Fibroblast of skin of back (primary cell): ENCODE results near the gene PPME1.

Experiments used
- DNase-seq: peaks from one replicate; pipeline ENCODE4 v3.0.0-alpha.2; 2013

PPME1 gene

DNA sequence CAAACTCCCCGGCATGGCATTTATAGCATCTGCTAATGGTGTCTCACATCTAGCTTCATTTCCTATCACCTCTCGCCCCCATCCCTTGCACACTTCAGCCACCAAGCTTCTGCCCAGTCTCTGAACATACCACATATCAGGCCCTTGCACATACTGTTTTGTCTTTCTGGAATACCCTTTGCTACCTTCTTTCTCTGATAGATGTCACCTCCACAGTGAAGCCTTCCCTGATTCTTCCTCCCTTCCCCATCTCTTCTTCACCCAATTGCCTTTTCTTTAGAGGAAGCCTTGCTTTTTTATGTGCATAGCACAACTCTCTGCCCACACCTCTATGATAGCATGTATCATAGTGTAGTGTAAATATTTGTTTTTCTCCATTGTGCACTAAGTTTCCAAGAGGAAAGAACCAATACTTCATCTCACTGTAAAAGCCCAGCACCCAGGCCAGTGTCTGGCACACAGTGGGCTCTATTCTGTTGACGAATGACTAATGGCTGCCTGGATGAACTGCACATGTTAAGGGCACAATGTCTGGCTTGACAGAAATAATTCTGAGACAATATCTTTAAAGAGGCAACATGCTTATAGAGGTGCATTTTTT is 112.6 kb downstream of the PPME1 start:
- no peak for DNase-seq

DNA sequence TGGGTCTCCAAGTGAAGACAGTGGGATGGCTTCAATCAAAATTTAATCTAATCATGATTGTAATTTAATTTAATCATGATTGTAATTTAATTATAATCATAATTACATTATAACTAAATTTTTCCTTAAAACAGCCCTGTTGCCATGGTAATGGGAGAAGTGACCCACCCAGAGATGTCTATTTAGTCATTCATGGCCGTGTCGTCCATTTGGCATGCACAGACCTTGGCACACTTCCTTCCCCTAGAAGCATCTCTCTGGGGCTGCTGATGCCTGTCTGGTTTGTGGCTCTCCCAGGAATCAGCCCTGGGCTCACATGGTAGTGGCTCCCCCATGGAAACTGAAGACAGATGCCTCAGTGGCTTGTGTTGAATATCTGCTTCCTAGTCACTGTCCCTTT is 113.4 kb downstream of the PPME1 start:
- peak; percentile 49 for DNase-seq

DNA sequence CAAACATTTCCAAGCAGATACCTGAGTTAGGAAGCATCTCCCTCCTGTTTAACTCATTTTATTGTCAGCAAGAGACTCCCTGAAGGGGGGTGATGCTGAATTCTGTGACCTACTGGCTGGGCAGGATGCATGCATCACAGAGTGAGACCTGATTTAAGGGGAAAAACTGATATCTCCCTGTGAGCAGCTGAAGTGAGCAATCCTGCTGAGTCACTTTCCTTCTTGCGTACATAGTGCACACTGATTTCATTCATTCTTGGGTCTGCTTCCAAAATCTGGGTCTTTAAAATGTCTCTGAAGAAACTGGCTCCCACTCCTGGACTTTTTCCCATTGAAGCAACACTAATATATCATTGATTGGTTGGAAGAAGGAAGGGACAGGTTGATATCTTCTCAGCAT is 117.1 kb downstream of the PPME1 start:
- peak; percentile 88 for DNase-seq

DNA sequence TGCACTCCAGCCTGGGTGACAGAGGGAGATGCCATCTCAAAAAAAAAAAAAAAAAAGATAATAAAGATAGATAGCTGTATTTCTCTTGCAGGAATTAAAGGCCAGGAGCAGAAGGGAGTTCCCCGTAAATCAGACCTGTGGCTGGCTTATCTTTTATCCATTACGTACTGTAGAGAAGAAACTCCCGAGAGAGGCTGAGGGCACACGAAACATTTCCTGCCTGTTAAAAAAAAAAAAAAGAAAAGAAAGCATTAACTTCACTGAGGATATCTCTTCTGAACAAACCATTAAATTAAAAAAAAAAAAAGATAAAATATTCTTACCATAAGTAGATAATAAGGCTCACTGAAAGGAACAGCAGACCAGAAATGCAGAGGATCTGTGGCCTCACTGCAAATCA is 117.8 kb downstream of the PPME1 start:
- DNase-seq, result peak; percentile 52

DNA sequence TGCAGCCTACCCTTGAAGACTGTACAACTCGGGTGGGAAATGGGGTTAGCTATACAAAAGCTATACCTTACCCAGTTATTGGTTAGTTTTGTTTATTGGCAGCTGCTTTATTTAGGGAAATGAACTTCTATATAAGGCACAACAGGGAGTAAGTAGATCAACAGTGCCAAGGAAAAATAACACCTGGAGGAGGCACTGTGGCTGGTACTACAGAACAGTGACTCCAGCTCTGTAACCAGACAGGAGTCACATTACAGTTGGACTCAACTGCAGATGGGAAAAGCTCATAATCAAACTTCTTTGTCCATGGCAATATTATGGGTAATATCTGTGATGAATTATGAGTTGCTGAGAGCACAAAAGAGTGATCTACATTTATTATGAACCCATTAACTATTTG is 126.4 kb downstream of the PPME1 start:
- no peak for DNase-seq

DNA sequence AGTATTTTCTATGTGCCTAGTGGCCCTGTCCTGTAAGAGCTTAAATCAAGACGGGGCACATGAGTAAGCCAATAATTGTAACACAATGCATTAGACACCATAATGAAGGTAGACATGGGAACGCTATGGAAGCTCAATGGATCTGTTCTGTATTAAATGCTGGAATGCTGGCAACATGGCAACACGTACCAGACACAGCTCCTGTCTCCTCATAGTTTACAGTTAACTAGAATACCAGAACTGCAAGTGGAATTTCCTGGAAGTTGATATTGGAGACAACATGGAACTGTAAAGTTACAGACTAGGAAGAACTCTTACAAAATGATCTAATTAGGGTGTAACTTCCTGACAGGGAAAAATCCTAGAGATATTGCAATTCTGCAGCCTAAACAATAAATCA is 127.9 kb downstream of the PPME1 start:
- no peak for DNase-seq
